ENCODE data around the gene CHRNA4.
"Not testable (repeated sequence)": the region's sequence is repeated elsewhere in the genome, so short reads cannot be mapped to it uniquely, and the experiment has no call there.

The CHRNA4 gene

DNA sequence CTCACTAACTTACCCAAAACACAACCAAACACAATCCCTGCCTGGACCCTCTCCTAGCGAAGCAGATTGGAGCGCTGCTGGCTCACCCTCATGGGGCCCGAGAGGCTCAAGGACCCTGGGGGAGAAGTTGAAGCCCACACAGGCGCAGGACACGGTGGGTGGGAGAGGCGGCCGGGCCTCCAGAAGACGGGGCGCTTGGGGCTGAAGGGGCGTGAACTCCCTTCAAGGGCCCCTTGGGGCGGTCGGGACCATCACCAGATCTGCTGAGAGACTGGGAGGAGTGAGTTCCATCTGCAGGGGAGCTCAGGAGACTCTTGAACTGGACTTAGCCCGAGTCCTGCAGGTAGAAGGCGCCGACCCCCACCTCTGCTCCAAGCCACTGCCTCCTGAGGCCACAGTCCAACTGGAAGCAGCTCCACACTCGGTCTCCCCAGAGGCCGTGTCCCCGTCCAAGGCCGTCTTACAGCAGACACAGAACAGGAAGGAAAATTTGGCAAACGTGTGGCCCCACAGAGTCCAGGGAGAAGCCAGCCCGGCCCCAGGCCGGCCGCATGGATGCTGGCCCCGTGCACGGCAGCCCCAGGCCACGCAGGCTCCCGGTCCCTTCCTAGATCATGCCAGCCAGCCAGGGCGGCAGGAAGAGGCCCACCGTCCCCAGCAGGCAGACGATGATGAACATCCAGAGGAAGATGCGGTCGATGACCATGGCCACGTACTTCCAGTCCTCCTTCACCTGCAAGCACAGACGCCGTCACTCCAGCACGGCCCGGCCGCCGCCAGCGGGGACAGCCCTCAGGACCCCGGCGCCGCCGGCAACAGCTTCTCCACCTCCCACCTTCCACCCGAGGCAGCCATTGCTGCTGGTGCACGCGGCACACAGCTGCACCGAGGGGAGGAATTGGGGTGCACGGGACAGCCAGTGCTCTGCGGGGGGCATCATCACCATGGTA is 14.7 kb downstream of the CHRNA4 start:
- no peaks in the 10 kb centered on the region; the same call in 1 of the 2 replicates for H3K36me3 ChIP-seq (ENCODE audit: control insufficient read depth, insufficient read depth, low read length)
- WGBS (ENCODE audit: insufficient coverage, insufficient read length): no CpG with 5 or more reads among the region's 50 CpGs
- H3K27ac ChIP-seq (ENCODE audit: low read length): no peak overlapping the region
- no peaks in the 10 kb centered on the region for H3K9me3 ChIP-seq (ENCODE audit: control insufficient read depth, insufficient read depth, low read length)
- no peaks in the 10 kb centered on the region for H3K27me3 ChIP-seq (ENCODE audit: control insufficient read depth, insufficient read depth, low read length)
- H3K4me1 ChIP-seq (ENCODE audit: control insufficient read depth, insufficient read depth, low read length): no peaks in the 10 kb centered on the region
- no peak for DNase-seq (ENCODE audit: low read depth, low spot score)
- H3K4me3 ChIP-seq (ENCODE audit: low read length): no peak overlapping the region

DNA sequence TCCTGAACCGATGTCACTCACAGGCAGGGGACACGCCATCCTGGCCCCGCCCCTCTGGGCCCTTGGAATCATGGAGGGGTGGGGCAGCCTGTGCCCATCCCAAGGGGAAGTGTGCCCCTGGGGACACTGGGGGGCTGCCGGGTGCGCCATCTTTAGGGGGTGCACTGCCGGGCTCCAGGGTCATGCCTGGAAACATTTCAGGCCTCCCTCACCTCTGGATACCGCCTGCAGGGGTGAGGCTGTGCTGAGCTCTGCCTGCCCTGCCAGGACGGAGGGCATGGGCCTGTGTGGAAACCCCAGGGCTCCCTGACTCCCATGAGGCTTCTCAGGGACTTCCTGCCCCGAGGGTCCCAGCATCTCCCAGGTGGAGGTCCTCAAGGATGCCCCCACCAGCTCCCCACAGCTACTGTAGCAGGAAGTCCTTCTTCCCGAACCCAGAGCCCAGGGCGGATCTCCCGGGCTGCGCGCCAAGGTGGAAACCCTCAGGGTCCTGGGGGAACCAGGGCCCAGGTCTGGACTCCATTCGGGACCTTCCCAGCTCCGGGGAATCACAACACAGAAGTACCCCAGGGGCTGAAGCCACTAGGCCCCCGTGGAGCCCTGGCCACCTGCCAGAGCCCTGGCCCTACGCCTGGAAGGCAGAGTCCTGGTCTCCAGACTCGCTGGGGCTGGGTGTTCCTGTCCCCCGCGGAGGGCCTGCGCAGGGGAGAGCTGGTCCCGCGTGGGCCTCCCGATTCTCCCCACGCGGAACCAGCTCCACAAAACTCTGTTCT is 15.6 kb downstream of the CHRNA4 start:
- no peaks in the 10 kb centered on the region for H3K27me3 ChIP-seq (ENCODE audit: control insufficient read depth, insufficient read depth, low read length)
- H3K4me3 ChIP-seq (ENCODE audit: low read length): no peak overlapping the region
- H3K27ac ChIP-seq (ENCODE audit: low read length): no peak overlapping the region
- H3K36me3 ChIP-seq (ENCODE audit: control insufficient read depth, insufficient read depth, low read length): no peaks in the 10 kb centered on the region; the same call in 1 of the 2 replicates
- no peak for DNase-seq (ENCODE audit: low read depth, low spot score)
- no CpG with 5 or more reads among the region's 27 CpGs for WGBS (ENCODE audit: insufficient coverage, insufficient read length)
- H3K4me1 ChIP-seq (ENCODE audit: control insufficient read depth, insufficient read depth, low read length): no peaks in the 10 kb centered on the region
- no peaks in the 10 kb centered on the region for H3K9me3 ChIP-seq (ENCODE audit: control insufficient read depth, insufficient read depth, low read length)

DNA sequence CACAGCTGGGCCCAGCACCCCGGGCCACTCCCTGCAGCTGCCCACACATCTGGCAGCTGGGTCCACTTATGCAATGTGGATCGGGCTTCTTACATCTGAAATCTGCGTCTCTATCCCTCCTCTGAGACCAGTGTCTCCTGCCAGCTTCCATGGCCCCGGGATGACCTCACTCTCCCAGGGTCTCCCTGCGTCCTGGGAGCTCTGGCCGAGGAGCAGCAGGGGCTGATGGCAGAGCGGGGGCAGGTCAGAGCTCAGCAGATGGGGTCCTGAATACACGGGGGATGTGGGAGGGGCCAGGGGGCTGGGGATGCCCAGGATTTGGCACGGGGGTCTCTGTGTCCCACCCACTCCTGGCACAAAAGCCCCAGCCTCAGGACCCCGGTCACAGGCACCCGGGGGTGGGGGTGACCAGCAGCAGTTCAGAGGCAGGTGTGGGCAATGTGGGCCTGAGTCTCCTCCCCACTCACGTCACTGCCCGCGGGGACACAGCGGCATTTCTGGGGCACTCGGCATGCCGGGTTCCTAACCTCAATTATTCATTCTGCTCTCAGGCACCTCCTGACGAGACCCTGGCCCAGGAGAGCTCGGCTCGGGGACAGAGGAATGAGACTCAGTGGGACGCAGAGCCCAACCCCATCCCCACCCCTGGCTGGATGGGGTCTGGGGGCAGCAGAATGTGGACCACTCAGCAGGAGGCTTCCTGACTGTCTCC is 16.4 kb downstream of the CHRNA4 start:
- H3K27ac ChIP-seq (ENCODE audit: low read length): no peak overlapping the region
- no peak overlapping the region for H3K4me3 ChIP-seq (ENCODE audit: low read length)
- WGBS (ENCODE audit: insufficient coverage, insufficient read length): no CpG with 5 or more reads among the region's 21 CpGs
- no peak for DNase-seq (ENCODE audit: low read depth, low spot score)
- no peaks in the 10 kb centered on the region; the same call in 1 of the 2 replicates for H3K36me3 ChIP-seq (ENCODE audit: control insufficient read depth, insufficient read depth, low read length)
- H3K4me1 ChIP-seq (ENCODE audit: control insufficient read depth, insufficient read depth, low read length): no peaks in the 10 kb centered on the region
- H3K27me3 ChIP-seq (ENCODE audit: control insufficient read depth, insufficient read depth, low read length): no peaks in the 10 kb centered on the region
- no peaks in the 10 kb centered on the region for H3K9me3 ChIP-seq (ENCODE audit: control insufficient read depth, insufficient read depth, low read length)

DNA sequence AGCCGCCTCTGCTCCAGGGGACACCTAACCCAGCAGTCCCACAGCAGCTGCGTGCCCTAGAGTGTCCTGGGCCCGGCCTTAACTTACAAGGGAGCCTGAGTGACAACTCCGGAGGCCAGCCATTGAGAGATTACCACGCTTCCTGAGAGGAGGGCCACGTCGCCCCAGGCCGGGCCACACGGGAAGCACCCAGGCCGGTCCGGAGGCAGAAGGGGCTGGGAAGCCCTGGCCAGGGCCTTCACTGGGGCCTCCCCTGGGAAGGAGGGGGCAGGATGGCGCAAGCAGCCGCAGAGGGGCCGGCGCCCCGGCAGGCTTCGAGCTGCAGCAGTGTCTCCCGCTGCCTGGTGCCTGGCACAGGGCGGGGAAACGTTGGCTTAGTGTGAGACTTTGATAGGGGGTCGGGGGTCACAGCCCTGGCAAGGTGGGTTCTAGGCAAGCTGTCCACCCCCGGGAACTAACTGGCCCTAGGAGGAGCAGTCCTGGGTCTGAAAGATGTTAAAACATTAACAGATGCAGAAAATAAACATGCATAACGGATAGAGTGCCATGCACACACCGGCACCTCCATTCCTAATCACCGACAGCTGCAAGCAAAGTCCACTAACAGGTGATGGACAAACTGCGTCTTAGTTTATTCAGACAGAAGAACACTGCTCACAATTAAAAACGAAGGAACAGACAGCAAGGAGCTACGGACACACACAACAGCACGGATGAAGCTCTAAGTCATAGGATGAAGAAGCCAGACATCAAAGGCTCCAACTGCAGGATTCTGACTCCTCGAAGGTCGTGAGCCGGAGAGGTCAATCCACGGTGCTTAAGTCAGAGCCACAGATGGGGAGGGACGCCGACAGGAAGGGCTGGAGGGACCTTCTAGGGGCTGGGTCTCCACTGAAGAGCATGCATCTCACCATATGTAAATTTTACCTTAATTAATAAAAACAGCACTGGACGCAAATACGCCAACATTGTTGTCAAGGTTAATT is 17.4 kb downstream of the CHRNA4 start:
- DNase-seq (ENCODE audit: low read depth, low spot score): no peak
- no peak overlapping the region for H3K27ac ChIP-seq (ENCODE audit: low read length)
- H3K4me1 ChIP-seq (ENCODE audit: control insufficient read depth, insufficient read depth, low read length): no peaks in the 10 kb centered on the region
- H3K36me3 ChIP-seq (ENCODE audit: control insufficient read depth, insufficient read depth, low read length): no peaks in the 10 kb centered on the region; the same call in 1 of the 2 replicates
- no peaks in the 10 kb centered on the region for H3K27me3 ChIP-seq (ENCODE audit: control insufficient read depth, insufficient read depth, low read length)
- H3K4me3 ChIP-seq (ENCODE audit: low read length): no peak overlapping the region
- no peaks in the 10 kb centered on the region for H3K9me3 ChIP-seq (ENCODE audit: control insufficient read depth, insufficient read depth, low read length)
- whole genome bisulfite sequencing (ENCODE audit: insufficient coverage, insufficient read length): no CpG with 5 or more reads among the region's 37 CpGs

DNA sequence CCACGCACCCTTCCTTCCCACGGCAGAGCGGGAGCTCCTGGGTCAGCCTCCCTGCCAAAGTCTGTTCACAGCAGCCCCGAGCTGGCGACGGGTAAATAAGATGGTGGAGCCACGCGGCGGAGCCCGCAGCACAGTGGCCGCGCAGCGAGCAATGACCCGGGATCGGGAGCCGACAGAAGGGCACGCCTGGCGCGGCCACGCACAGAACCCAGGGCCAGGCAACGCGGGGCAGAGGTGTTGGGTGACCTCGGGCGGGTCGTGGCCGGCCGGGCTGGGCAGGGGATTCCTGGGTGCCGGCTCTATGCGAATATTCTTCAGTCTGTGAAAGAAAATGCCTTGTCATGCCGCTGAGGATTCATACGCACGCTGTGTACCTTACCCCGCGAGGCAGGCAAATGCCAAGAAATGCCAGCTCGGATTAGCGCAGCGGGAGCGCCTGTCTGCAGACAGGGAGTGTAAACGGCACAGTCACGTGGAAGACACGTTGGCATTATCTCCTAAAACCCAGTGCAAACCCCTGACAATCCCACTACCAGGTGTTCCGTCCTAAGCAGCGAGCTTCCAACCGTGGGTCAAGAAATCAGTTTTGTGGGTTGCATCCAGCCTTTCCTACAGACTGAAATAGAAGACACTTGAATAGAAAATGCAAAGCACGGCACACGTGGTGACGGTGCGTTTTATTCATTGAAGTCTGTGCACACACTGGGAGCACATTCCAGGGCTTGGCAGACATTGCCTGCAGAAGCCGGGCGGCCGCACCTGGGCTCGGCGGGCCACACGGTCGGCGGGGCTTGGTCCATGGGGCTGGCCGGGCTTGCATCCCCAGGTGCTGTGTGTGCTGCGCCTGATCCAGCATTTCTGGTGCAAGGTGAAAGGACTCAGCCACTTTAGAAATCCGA is 18.3 kb downstream of the CHRNA4 start:
- WGBS (ENCODE audit: insufficient coverage, insufficient read length): no CpG with 5 or more reads among the region's 59 CpGs

DNA sequence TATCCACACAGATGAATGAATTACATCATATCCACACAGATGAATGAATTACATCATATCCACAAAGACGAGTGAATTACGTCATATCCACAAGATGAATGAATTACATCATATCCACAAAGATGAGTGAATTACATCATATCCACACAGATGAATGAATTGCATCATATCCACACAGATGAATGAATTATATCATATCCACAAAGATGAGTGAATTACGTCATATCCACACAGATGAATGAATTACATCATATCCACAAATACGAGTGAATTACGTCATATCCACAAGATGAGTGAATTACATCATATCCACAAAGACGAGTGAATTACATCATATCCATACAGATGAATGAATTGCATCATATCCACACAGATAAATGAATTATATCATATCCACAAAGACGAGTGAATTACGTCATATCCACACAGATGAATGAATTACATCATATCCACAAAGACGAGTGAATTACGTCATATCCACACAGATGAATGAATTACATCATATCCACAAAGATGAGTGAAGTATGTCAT is 20.9 kb downstream of the CHRNA4 start:
- H3K4me3 ChIP-seq (ENCODE audit: low read length); H3K36me3 ChIP-seq (ENCODE audit: control insufficient read depth, insufficient read depth, low read length); H3K27ac ChIP-seq (ENCODE audit: low read length); H3K4me1 ChIP-seq (ENCODE audit: control insufficient read depth, insufficient read depth, low read length); DNase-seq (ENCODE audit: low read depth, low spot score); H3K27me3 ChIP-seq (ENCODE audit: control insufficient read depth, insufficient read depth, low read length); H3K9me3 ChIP-seq (ENCODE audit: control insufficient read depth, insufficient read depth, low read length): not testable (repeated sequence)
- WGBS (ENCODE audit: insufficient coverage, insufficient read length): no CpG with 5 or more reads among the region's 10 CpGs

More for the DNA sequence above, 18.3 kb downstream of the CHRNA4 start:
- H3K27me3 ChIP-seq (ENCODE audit: control insufficient read depth, insufficient read depth, low read length): no peaks in the 10 kb centered on the region
- no peaks in the 10 kb centered on the region; the same call in 1 of the 2 replicates for H3K36me3 ChIP-seq (ENCODE audit: control insufficient read depth, insufficient read depth, low read length)
- H3K4me1 ChIP-seq (ENCODE audit: control insufficient read depth, insufficient read depth, low read length): no peaks in the 10 kb centered on the region
- DNase-seq (ENCODE audit: low read depth, low spot score): no peak
- no peak overlapping the region; the same call in 1 of the 2 replicates for H3K4me3 ChIP-seq (ENCODE audit: low read length)
- H3K27ac ChIP-seq (ENCODE audit: low read length): no peak overlapping the region
- no peaks in the 10 kb centered on the region for H3K9me3 ChIP-seq (ENCODE audit: control insufficient read depth, insufficient read depth, low read length)

DNA sequence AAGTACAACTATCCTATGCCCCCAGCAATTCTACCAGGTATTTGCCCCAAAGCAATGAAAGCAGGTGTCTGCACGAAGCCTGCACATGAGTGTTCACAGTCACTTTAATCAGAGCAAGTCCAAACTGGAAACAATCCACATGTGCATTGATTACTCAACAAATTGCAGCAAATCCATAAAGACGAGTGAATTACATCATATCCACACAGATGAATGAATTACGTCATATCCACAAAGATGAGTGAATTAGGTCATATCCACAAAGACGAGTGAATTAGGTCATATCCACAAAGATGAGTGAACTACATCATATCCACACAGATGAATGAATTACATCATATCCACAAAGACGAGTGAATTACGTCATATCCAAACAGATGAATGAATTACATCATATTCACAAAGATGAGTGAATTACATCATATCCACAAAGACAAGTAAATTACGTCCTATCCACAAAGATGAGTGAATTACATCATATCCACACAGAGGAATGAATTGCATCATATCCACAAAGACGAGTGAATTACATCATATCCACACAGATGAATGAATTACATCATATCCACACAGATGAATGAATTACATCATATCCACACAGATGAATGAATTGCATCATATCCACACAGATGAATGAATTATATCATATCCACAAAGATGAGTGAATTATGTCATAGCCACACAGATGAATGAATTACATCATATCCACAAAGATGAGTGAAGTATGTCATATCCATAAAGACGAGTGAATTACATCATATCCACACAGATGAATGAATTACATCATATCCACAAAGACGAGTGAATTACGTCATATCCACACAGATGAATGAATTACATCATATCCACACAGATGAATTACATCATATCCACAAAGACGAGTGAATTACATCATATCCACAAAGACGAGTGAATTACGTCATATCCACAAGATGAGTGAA is 21.7 kb downstream of the CHRNA4 start:
- not testable (repeated sequence) for H3K27me3 ChIP-seq (ENCODE audit: control insufficient read depth, insufficient read depth, low read length); H3K36me3 ChIP-seq (ENCODE audit: control insufficient read depth, insufficient read depth, low read length); H3K9me3 ChIP-seq (ENCODE audit: control insufficient read depth, insufficient read depth, low read length); H3K4me3 ChIP-seq (ENCODE audit: low read length); H3K27ac ChIP-seq (ENCODE audit: low read length); H3K4me1 ChIP-seq (ENCODE audit: control insufficient read depth, insufficient read depth, low read length); DNase-seq (ENCODE audit: low read depth, low spot score)
- no CpG with 5 or more reads among the region's 14 CpGs for WGBS (ENCODE audit: insufficient coverage, insufficient read length)

DNA sequence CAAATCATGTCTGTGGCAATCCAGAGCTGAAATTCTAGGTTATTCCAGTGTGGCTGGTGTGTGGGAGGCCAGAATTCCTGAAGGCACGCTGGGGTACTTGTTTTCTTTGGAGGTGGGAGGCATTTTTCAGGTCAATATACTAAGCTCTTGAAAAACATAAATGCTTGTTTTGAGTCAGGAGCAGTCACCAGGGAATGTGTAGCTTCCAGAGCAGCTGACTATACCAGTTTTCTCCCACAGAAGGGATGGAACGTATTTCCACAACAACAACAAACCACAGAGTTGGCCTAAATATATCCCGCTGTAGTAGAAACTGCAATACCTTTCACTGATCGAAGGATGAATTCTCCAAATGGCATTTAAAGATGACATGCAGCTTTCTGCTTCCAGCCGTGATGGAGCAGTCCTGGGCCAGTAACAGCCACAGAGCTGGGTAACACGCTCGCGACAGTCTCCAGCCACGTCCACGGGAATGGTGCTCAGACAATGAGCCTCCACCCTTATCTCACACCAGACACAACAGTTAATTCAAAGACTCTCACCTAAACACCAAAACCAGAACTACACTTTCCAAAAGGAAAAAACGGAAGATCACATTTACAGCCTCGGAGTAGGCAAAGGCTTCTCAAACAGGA is 23.2 kb downstream of the CHRNA4 start:
- WGBS (ENCODE audit: insufficient coverage, insufficient read length): no CpG with 5 or more reads among the region's 12 CpGs
- H3K9me3 ChIP-seq (ENCODE audit: control insufficient read depth, insufficient read depth, low read length): no peaks in the 10 kb centered on the region
- no peak overlapping the region for H3K4me3 ChIP-seq (ENCODE audit: low read length)

More for the DNA sequence above, 23.2 kb downstream of the CHRNA4 start:
- Histone ChIP-seq H3K36me3 (ENCODE audit: control insufficient read depth, insufficient read depth, low read length) (no peaks in the 10 kb centered on the region; the same call in 1 of the 2 replicates), H3K27ac (ENCODE audit: low read length) (no peak overlapping the region), H3K27me3 (ENCODE audit: control insufficient read depth, insufficient read depth, low read length) (no peaks in the 10 kb centered on the region), H3K4me1 (ENCODE audit: control insufficient read depth, insufficient read depth, low read length) (no peaks in the 10 kb centered on the region; the same call in 1 of the 2 replicates)
- DNase-seq (ENCODE audit: low read depth, low spot score): no peak
